Thyroid gland (tissue), 4 donors: ENCODE measurements around the gene C20orf173.
"Not testable (repeated sequence)": the region's sequence is repeated elsewhere in the genome, so short reads cannot be mapped to it uniquely, and the experiment has no call there.

ENCODE experiments used
- CTCF ChIP-seq, 6 experiments: fragments of 200-600 bp in 3 of 6; fragments of 450-650 bp in 3 of 6; sonication (generic) in 3 of 6; IDR thresholded peaks; one replicate each; pipeline ENCODE4 v1.5.1; 2016 to 2019; ENCODE audit warnings: antibody characterized with exemption in 6 of 6, mild to moderate bottlenecking in 2 of 6, inconsistent platforms in 1 of 6, moderate library complexity in 1 of 6
- POLR2A ChIP-seq, 2 donors: fragments of 450-650 bp; IDR thresholded peaks; one replicate each; pipeline ENCODE4 v1.6.1; 2017; ENCODE audit warnings: antibody characterized with exemption in 2 of 2, mild to moderate bottlenecking in 2 of 2, moderate library complexity in 1 of 2

GRCh38 chr20:35517767-35518166 is 11.7 kb downstream of the C20orf173 start:
- not testable (repeated sequence) for TF ChIP-seq CTCF, POLR2A (IDR thresholded peaks at IDR 0.05)
